WI38 (cell line): ENCODE results near the gene FBXL12.
"Not testable (repeated sequence)": the region's sequence is repeated elsewhere in the genome, so short reads cannot be mapped to it uniquely, and the experiment has no call there.

ENCODE experiments used
- H3K4me3 ChIP-seq: 2 replicates; pipeline ENCODE4 v1.5.1; 2011; ENCODE audit warnings: low read depth, mild to moderate bottlenecking, control low read depth, low read length
- TF ChIP-seq, protein P1 (sequence below): IDR thresholded peaks from 2 replicates; pipeline ENCODE4 v1.5.1; 2012; ENCODE audit warnings: low read depth, mild to moderate bottlenecking, control low read depth, low read length

FBXL12 gene

GRCh38 chr19:9789066-9789465, 29.8 kb downstream of the FBXL12 start:
- TF ChIP-seq, protein P1, sequence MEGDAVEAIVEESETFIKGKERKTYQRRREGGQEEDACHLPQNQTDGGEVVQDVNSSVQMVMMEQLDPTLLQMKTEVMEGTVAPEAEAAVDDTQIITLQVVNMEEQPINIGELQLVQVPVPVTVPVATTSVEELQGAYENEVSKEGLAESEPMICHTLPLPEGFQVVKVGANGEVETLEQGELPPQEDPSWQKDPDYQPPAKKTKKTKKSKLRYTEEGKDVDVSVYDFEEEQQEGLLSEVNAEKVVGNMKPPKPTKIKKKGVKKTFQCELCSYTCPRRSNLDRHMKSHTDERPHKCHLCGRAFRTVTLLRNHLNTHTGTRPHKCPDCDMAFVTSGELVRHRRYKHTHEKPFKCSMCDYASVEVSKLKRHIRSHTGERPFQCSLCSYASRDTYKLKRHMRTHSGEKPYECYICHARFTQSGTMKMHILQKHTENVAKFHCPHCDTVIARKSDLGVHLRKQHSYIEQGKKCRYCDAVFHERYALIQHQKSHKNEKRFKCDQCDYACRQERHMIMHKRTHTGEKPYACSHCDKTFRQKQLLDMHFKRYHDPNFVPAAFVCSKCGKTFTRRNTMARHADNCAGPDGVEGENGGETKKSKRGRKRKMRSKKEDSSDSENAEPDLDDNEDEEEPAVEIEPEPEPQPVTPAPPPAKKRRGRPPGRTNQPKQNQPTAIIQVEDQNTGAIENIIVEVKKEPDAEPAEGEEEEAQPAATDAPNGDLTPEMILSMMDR, result no peak

DNA sequence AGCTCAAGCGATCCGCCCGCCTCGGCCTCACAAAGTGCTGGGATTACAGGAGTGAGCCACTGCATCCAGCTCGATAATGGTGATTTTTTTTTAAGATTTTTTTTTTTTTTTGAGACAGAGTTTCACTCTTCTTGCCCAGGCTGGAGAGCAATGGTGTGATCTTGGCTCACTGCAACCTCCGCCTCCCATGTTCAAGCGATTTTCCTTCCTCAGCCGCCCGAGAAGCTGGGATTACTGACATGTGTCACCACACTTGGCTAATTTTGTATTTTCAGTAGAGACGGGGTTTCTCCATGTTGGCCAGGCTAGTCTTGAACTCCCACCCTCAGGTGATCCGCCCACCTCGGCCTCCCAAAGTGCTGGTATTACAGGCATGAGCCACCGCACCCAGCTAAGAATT, 30.3 kb downstream of the FBXL12 start:
- not testable (repeated sequence) for H3K4me3 ChIP-seq

More at GRCh38 chr19:9789066-9789465, 29.8 kb downstream of the FBXL12 start:
- H3K4me3 ChIP-seq, result no peak overlapping the region

- TF ChIP-seq, protein P1, result no peak
- H3K4me3 ChIP-seq, result no peak overlapping the region
Observed at GRCh38 chr19:9786819-9787218, 32.1 kb downstream of the FBXL12 start.

- TF ChIP-seq, protein P1, result no peak
- peak overlapping the region; percentile 77 for H3K4me3 ChIP-seq
Observed at GRCh38 chr19:9786342-9786741, 32.5 kb downstream of the FBXL12 start.

- TF ChIP-seq, protein P1, result no peak
- peak overlapping the region; percentile 77 for H3K4me3 ChIP-seq
Observed at GRCh38 chr19:9785367-9786331, 33.2 kb downstream of the FBXL12 start.

DNA sequence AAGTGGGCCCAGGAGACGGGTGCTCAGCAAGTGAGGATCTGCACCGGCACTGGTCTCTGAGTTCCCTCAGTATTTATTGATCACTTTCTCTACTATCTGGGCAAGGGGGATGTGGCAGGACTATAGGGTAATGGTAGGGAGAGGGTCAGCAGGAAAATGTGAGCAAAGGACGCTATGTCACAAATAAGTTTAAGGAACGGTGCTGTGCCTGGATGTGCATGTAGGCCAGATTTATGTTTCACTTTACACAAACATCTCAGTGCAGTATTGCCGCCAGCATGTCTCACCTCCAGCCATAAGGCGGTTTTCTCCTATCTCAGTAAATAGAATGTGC, 34.7 kb downstream of the FBXL12 start:
- H3K4me3 ChIP-seq, result not testable (repeated sequence)

DNA sequence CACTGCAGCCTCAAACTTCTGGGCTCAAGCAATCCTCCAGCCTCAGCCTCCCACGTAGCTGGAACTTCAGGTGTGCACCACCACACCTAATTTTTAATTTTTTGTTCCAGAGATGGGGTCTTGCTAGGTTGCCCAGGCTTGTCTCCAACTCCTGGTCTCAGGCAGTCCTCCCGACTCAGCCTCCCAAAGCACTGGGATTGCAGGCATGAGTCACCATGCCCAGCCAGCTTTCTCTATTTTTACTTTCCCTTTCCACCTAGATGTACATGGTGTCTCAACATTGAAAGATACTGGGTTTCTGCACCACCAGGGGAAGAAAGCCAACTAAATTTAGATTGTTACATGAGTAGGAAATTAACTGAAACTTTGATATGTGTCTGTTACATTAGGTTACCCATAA, 36.5 kb downstream of the FBXL12 start:
- TF ChIP-seq, protein P1, result no peak
- no peak overlapping the region for H3K4me3 ChIP-seq

- TF ChIP-seq, protein P1, result no peak; the same call in 1 of the 2 replicates
Observed at GRCh38 chr19:9768175-9769112, 50.4 kb downstream of the FBXL12 start, which contains the start of gene ZNF846. ZNF846 (minus strand) TSS chr19:9768738; CDS start chr19:9764950, 3,788 bp downstream.

More at GRCh38 chr19:9768175-9769112, 50.4 kb downstream of the FBXL12 start, which contains the start of gene ZNF846:
- H3K4me3 ChIP-seq, result peak within 1 kb of the TSS; percentile 82
